ENCODE measurements around the gene SHISAL2A. TPM values are rescaled to one million over a fixed set of nuclear protein-coding genes. Genes with fewer than 3 reads are reported as not detected.

SHISAL2A gene
- polyA plus RNA-seq, 1 donor from 2014 or later, result not detected

DNA sequence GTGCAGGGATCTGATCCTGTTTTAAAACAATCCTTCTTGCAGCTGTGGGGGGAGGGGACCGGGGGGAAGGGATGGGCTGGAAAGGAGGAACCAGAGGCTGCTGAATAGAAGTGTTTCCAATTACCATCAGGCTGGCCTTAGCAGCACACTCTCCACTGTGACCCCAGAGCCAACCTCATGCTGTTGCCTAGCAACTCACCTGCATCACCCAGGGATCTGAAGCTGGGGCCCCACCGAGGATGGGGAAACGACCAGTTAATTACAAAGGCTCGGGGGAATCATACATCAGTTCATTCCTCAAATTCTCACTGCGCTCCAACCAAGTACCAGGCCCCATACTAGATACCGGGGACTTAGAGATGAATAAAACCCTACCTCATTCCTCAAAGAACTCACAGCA, 42.7 kb upstream of the SHISAL2A start:
- Histone ChIP-seq H3K27ac (ENCODE audit: low read length) (peak overlapping the region; percentile 59), H3K4me2 (ENCODE audit: low read length) (no peak overlapping the region), H2AFZ (ENCODE audit: low read depth, low read length) (no peak overlapping the region)

DNA sequence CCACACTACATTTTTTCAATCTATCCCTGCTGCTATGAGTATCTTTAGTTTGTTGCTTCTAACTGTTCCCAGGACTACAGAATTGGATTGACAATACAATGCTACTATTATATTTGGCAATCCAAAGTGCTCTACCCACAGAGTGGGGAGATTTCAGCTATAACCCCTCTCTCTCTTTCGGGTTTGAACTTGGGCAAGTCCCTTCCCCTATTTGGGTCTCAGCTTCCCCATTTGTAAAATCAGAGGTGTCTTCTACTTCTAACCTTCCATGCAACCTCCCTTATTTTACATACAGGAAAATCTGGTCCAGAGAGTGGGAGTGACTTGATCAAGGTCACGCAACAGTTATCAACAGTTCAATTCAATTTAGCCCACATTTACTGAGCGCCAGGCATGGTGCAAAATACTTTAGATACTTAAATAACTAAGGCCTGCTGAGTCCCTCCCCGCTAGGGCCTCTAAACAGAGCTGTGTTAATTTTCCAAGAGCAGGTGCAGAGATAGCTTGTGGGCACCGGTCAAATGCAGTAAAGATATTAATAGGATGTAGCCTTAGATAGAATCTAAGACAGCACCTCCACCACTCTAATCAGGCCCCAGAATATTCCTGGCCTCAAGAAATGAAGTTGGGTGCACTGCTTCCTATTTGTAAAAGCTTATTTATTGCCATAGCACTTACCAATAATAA, 40.2 kb upstream of the SHISAL2A start:
- Histone ChIP-seq H2AFZ (ENCODE audit: low read depth, low read length) (no peak overlapping the region), H3K9ac (ENCODE audit: low read length) (no peak overlapping the region), H3K9me2 (ENCODE audit: insufficient read depth, low read length) (no peaks in the 10 kb centered on the region), H3K4me3 (ENCODE audit: low read length) (no peak overlapping the region), H3K4me2 (ENCODE audit: low read length) (no peak overlapping the region), H3K9me3 (ENCODE audit: low read length) (no peaks in the 10 kb centered on the region), H4K20me1 (ENCODE audit: insufficient read depth) (no peaks in the 10 kb centered on the region), H3K79me2 (replicated peaks; ENCODE audit: insufficient read depth, low read length) (no peaks in the 10 kb centered on the region), H3K27ac (ENCODE audit: low read length) (no peak overlapping the region), H3K36me3 (ENCODE audit: insufficient read depth, low read length) (no peaks in the 10 kb centered on the region), H3F3A (ENCODE audit: insufficient read depth, low read length, poor library complexity, severe bottlenecking) (peaks cover 3% of the 10 kb centered on the region), H3K27me3 (ENCODE audit: insufficient read depth, low read depth, low read length) (no peaks in the 10 kb centered on the region)
- TF ChIP-seq EZH2 (IDR thresholded peaks at IDR 0.05; ENCODE audit: borderline replicate concordance, insufficient read depth, low read length, poor library complexity, severe bottlenecking) (no peak), MXI1 (conservative IDR thresholded peaks at IDR 0.05; ENCODE audit: poor library complexity, severe bottlenecking) (no peak), POLR2AphosphoS5 (IDR thresholded peaks at IDR 0.05) (no peak), RAD21 (conservative IDR thresholded peaks at IDR 0.05) (no peak), TAF1 (IDR thresholded peaks at IDR 0.05; ENCODE audit: low read depth) (no peak), EP300 (conservative IDR thresholded peaks at IDR 0.05; ENCODE audit: poor library complexity, severe bottlenecking) (no peak), SMC3 (conservative IDR thresholded peaks at IDR 0.05; ENCODE audit: poor library complexity) (no peak)
- TF ChIP-seq, protein P1, sequence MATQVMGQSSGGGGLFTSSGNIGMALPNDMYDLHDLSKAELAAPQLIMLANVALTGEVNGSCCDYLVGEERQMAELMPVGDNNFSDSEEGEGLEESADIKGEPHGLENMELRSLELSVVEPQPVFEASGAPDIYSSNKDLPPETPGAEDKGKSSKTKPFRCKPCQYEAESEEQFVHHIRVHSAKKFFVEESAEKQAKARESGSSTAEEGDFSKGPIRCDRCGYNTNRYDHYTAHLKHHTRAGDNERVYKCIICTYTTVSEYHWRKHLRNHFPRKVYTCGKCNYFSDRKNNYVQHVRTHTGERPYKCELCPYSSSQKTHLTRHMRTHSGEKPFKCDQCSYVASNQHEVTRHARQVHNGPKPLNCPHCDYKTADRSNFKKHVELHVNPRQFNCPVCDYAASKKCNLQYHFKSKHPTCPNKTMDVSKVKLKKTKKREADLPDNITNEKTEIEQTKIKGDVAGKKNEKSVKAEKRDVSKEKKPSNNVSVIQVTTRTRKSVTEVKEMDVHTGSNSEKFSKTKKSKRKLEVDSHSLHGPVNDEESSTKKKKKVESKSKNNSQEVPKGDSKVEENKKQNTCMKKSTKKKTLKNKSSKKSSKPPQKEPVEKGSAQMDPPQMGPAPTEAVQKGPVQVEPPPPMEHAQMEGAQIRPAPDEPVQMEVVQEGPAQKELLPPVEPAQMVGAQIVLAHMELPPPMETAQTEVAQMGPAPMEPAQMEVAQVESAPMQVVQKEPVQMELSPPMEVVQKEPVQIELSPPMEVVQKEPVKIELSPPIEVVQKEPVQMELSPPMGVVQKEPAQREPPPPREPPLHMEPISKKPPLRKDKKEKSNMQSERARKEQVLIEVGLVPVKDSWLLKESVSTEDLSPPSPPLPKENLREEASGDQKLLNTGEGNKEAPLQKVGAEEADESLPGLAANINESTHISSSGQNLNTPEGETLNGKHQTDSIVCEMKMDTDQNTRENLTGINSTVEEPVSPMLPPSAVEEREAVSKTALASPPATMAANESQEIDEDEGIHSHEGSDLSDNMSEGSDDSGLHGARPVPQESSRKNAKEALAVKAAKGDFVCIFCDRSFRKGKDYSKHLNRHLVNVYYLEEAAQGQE (IDR thresholded peaks at IDR 0.05; ENCODE audit: borderline replicate concordance), result no peak
- TF ChIP-seq, protein P2, sequence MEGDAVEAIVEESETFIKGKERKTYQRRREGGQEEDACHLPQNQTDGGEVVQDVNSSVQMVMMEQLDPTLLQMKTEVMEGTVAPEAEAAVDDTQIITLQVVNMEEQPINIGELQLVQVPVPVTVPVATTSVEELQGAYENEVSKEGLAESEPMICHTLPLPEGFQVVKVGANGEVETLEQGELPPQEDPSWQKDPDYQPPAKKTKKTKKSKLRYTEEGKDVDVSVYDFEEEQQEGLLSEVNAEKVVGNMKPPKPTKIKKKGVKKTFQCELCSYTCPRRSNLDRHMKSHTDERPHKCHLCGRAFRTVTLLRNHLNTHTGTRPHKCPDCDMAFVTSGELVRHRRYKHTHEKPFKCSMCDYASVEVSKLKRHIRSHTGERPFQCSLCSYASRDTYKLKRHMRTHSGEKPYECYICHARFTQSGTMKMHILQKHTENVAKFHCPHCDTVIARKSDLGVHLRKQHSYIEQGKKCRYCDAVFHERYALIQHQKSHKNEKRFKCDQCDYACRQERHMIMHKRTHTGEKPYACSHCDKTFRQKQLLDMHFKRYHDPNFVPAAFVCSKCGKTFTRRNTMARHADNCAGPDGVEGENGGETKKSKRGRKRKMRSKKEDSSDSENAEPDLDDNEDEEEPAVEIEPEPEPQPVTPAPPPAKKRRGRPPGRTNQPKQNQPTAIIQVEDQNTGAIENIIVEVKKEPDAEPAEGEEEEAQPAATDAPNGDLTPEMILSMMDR (IDR thresholded peaks at IDR 0.05; ENCODE audit: poor library complexity, severe bottlenecking), result no peak

More for the DNA sequence above, 42.7 kb upstream of the SHISAL2A start:
- Histone ChIP-seq H3F3A (ENCODE audit: insufficient read depth, low read length, poor library complexity, severe bottlenecking) (peaks cover 3% of the 10 kb centered on the region), H4K20me1 (ENCODE audit: insufficient read depth) (no peaks in the 10 kb centered on the region), H3K9ac (ENCODE audit: low read length) (peak overlapping the region; percentile 6), H3K36me3 (ENCODE audit: insufficient read depth, low read length) (no peaks in the 10 kb centered on the region), H3K9me2 (ENCODE audit: insufficient read depth, low read length) (no peaks in the 10 kb centered on the region), H3K27me3 (ENCODE audit: insufficient read depth, low read depth, low read length) (no peaks in the 10 kb centered on the region), H3K9me3 (ENCODE audit: low read length) (no peaks in the 10 kb centered on the region), H3K4me3 (ENCODE audit: low read length) (peak overlapping the region; percentile 3), H3K79me2 (replicated peaks; ENCODE audit: insufficient read depth, low read length) (no peaks in the 10 kb centered on the region)
- peak; percentile 41 for TF ChIP-seq EP300 (conservative IDR thresholded peaks at IDR 0.05; ENCODE audit: poor library complexity, severe bottlenecking)
- TF ChIP-seq SMC3 (conservative IDR thresholded peaks at IDR 0.05; ENCODE audit: poor library complexity), result peak; percentile 18
- TF ChIP-seq, protein P1 (IDR thresholded peaks at IDR 0.05; ENCODE audit: borderline replicate concordance), result peak; percentile 11
- TF ChIP-seq TAF1 (IDR thresholded peaks at IDR 0.05; ENCODE audit: low read depth), result no peak
